C4-2B (cell line): ENCODE results near the gene ASAP2.

Source experiments
- CTCF ChIP-seq: fragments of 450-650 bp; conservative IDR thresholded peaks from 2 replicates; pipeline ENCODE4 v1.5.1; 2017; ENCODE audit warnings: mild to moderate bottlenecking
- ZFX ChIP-seq: fragments of 450-650 bp; IDR thresholded peaks from 2 replicates; pipeline ENCODE4 v1.6.1; 2017

DNA sequence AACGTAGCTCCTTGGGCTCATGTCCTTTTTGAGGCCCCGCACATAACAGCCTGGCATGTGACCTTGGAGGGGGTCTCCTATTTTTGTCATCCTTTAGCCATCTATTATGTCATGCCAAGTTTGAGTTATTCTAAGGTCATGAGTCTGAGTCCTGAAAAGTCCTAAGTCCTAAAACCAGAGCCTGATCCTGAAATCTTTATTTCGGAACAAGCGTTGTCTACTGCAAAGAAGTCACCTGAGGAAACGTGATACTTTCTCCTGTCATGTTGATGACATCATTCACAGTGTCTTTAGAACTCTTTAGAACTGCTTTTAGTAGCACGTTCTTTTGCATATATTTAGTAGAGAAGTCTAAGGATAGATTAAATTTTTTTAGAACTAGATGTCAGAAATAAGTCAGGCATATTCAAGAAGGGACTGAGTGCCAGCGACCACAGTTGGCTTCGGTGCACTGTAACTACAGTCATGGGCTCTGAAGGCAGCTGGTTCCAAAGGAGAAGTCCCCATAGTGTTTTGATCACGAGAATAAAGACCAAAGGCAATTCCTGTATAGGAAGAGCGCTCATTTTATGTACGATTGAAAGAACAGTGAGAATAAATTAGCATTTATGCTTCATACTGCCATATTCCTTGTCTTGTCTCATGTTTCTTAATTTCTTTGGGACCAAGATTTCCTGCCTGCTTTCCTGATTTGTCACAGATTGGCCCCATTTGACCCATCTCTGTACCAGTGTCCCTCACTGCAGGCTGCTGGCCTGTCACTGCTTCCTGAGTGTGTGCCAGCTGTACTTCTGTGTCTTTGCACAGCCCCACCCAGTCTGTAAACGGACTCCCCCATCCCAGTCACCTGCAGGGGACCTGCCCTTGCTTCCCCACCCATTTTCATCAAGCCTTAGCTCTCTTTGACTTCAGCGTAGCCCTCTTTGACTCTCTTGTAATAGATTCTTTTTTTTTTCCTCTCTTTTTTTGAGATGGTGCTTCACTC is 75.8 kb downstream of the ASAP2 start:
- TF ChIP-seq CTCF (no peak), ZFX (no peak)
